Measurements from ENCODE around the gene CYTH1. TPM values are rescaled to one million over a fixed set of nuclear protein-coding genes. Genes with fewer than 3 reads are reported as not detected.

The CYTH1 gene
- total and polyA plus RNA-seq, 12 donors = 26.0 to 141 (median 46.2) TPM

- intact Hi-C loops (cut with DNase I) = no loop called here
- H3K4me3 ChIP-seq = no peak overlapping the region
- 83 to 100% (median 98%) methylated on average over 1 of the region's 1 CpG for WGBS, 4 donors
- H3K27ac ChIP-seq = no peak overlapping the region
- H3K9me3 ChIP-seq (replicated peaks in 1 of 3) = no peaks in the 10 kb centered on the region
- no peaks in the 10 kb centered on the region for H3K4me1 ChIP-seq (replicated peaks in 1 of 2)
- DNase-seq = no peak
- H3K36me3 ChIP-seq (replicated peaks in 1 of 2) = no peaks in the 10 kb centered on the region
- TF ChIP-seq CTCF (IDR thresholded peaks at IDR 0.05) (no peak), POLR2A (IDR thresholded peaks at IDR 0.05) (no peak)
- no peaks in the 10 kb centered on the region for H3K27me3 ChIP-seq
Observed at GRCh38 chr17:78652024-78652423, 130.0 kb downstream of the CYTH1 start.

GRCh38 chr17:78651554-78651953 lies 130.5 kb downstream of the CYTH1 start:
- no peaks in the 10 kb centered on the region for H3K4me1 ChIP-seq (replicated peaks in 1 of 2)
- 62 to 71% (median 68%) methylated on average over 1 of the region's 1 CpG for WGBS, 4 donors
- H3K9me3 ChIP-seq (replicated peaks in 1 of 3) = no peaks in the 10 kb centered on the region
- H3K36me3 ChIP-seq (replicated peaks in 1 of 2) = no peaks in the 10 kb centered on the region
- intact Hi-C loops (cut with DNase I) = no loop called here
- H3K27me3 ChIP-seq = no peaks in the 10 kb centered on the region
- no peak overlapping the region for H3K4me3 ChIP-seq
- DNase-seq = no peak
- TF ChIP-seq POLR2A (IDR thresholded peaks at IDR 0.05) (no peak), CTCF (IDR thresholded peaks at IDR 0.05) (no peak)
- H3K27ac ChIP-seq = no peak overlapping the region

GRCh38 chr17:78650093-78650715 lies 131.9 kb downstream of the CYTH1 start:
- no peak for TF ChIP-seq CTCF (IDR thresholded peaks at IDR 0.05)
- TF ChIP-seq POLR2A (IDR thresholded peaks at IDR 0.05) = no peak
- WGBS, 4 donors = 52 to 59% (median 56%) methylated on average over 10 to 11 of the region's 11 CpGs
- no peaks in the 10 kb centered on the region for H3K9me3 ChIP-seq (replicated peaks in 1 of 3)
- H3K27ac ChIP-seq = no peak overlapping the region
- H3K27me3 ChIP-seq = no peaks in the 10 kb centered on the region
- no peak overlapping the region for H3K4me3 ChIP-seq
- H3K4me1 ChIP-seq (replicated peaks in 1 of 2) = no peaks in the 10 kb centered on the region
- no peak for DNase-seq
- intact Hi-C loops (cut with DNase I) = no loop called here
- H3K36me3 ChIP-seq (replicated peaks in 1 of 2) = no peaks in the 10 kb centered on the region

GRCh38 chr17:78648293-78648692 lies 133.8 kb downstream of the CYTH1 start:
- H3K36me3 ChIP-seq (replicated peaks in 1 of 2) = no peaks in the 10 kb centered on the region
- WGBS, 4 donors = 89 to 92% (median 90%) methylated on average over 5 of the region's 5 CpGs
- no peak overlapping the region for H3K4me3 ChIP-seq
- no peaks in the 10 kb centered on the region for H3K4me1 ChIP-seq (replicated peaks in 1 of 2)
- intact Hi-C loops (cut with DNase I) = no loop called here
- no peak overlapping the region for H3K27ac ChIP-seq
- H3K9me3 ChIP-seq (replicated peaks in 1 of 3) = no peaks in the 10 kb centered on the region
- no peaks in the 10 kb centered on the region for H3K27me3 ChIP-seq
- no peak for TF ChIP-seq POLR2A (IDR thresholded peaks at IDR 0.05)
- TF ChIP-seq CTCF (IDR thresholded peaks at IDR 0.05) = no peak
- no peak for DNase-seq

All from adrenal gland (tissue), 12 donors.